Stimulated activated naive CD8-positive, alpha-beta T cell treated with anti-CD3 and anti-CD28 coated beads, Interleukin-15, amount 100 ng/mL, for 72 hours (primary cell): Measurements from ENCODE around the gene MAML2.
A peak's percentile ranks its signal among the peaks of the same experiment; 100 is the strongest.

Source experiments
- ATAC-seq: fragments of 150-1000 bp; cut with Tn5 transposase; 2 replicates; pipeline ENCODE4 v1.10.0; 2021; ENCODE audit warnings: mild to moderate bottlenecking, moderate library complexity
- DNase-seq, 2 donors: peaks; one replicate each; pipeline ENCODE4 v3.0.0; 2021 to 2022
- H3K27ac Mint-ChIP-seq, 2 donors: one replicate each; pipeline ENCODE4 v1.8.0; 2022; ENCODE audit warnings: mild to moderate bottlenecking in 2 of 2, mixed read lengths in 2 of 2, moderate library complexity in 2 of 2
- H3K27me3 Mint-ChIP-seq: one replicate; pipeline ENCODE4 v1.8.0; 2022; ENCODE audit warnings: mixed read lengths
- H3K4me1 Mint-ChIP-seq: one replicate; pipeline ENCODE4 v1.8.0; 2022; ENCODE audit warnings: mild to moderate bottlenecking, mixed read lengths
- H3K4me3 Mint-ChIP-seq, 2 donors: one replicate each; pipeline ENCODE4 v1.8.0; 2022; ENCODE audit warnings: mild to moderate bottlenecking in 2 of 2, mixed read lengths in 2 of 2, moderate library complexity in 1 of 2
- H3K9me3 Mint-ChIP-seq, 2 donors: one replicate each; pipeline ENCODE4 v1.8.0; 2022; ENCODE audit warnings: mixed read lengths in 2 of 2

MAML2 gene

DNA sequence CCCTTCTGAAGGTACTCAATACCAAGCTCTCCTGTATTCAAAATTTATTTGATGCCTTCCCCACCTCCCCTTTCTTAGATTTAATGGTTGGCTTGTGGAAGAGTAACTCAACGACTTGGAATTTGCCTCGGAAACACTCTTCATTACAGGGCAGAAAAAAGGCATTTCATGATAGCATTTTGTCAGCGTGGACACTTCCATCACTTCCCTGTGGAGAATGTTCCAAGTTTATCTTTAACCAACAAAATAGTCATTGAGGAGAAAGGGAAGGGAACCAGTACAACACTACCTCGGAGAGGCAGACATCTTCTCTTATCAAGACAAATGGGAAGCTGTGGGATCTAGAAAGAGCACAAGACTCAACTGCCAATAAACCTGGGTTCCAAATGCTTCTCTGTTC lies 241.8 kb downstream of the MAML2 start:
- ATAC-seq = no peak
- Mint-ChIP-seq H3K27ac (no peak overlapping the region), H3K4me1 (peaks cover 58% of the 10 kb centered on the region), H3K4me3 (no peak overlapping the region), H3K9me3 (peaks cover 0 to 8% of the 10 kb centered on the region in 2 donors), H3K27me3 (no peaks in the 10 kb centered on the region)
- no peak for DNase-seq

DNA sequence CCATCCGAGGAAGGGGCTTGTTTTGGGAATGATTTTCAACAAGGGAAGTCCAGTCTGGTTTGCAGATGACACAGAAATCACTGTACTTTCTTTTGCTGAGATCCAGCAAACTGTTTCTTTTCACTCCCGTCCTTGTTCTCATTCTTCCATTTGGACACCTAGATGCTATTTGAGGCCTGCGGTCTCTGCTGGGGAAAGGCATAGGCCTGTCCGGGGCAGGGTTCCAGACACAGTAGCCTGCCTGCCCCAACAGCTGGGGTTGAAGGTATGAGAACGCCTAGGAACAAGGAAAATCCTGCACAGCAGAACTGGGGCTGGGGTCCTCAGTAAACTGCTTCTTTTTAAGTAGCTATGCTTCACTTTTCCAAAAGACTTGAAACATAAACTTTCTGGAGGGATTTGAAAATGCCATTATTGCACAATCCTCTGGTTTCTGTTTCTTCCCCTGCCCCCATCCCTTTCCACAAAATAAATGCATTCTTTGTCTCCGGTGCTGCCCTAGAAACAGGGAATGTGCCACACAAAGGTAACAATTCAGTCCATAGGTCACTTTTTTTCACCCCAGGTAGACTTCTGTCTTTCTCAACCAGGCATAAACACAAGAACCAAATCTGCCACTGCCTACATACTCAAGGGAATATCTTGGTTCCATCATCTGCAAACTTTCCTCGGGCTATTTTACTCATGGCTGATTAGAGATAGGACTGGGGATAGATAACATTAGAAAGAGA lies 244.3 kb downstream of the MAML2 start:
- Mint-ChIP-seq H3K27ac (peak overlapping the region in 1 of 2 donors; percentile 12), H3K27me3 (no peaks in the 10 kb centered on the region), H3K4me3 (no peak overlapping the region), H3K4me1 (peaks cover 53% of the 10 kb centered on the region), H3K9me3 (peaks cover 0 to 3% of the 10 kb centered on the region in 2 donors)
- ATAC-seq (no peak), DNase-seq (no peak)

DNA sequence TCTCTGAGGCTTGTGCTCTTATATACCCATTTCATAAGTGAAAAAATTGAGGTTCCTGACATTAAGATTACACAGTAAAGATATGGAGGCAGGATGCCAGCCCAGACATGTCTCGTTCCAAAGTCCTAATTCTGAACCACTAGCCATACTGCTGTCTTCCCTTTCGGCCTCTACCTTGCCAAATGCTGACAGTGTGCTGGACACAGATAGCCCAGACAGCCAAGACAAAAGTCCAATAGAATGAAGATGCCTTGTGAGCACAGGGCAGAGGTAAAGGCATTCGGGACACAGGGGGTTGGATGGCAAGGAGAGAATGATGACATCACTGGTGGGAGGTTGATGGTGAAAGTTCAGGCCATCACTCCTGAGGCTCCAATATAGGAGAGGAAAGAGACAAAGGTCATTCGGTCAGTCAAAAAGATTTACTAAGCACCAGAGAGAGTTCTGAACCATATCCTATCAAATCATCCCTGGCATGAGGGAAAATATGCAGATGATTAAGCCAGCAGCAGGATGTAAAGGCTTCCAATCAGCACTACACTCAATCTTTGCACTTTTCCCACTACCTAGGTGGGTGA lies 245.1 kb downstream of the MAML2 start:
- ATAC-seq = no peak
- H3K4me1 Mint-ChIP-seq = peaks cover 51% of the 10 kb centered on the region
- peaks cover 0 to 3% of the 10 kb centered on the region in 2 donors for H3K9me3 Mint-ChIP-seq
- H3K27ac Mint-ChIP-seq = peak overlapping the region in 1 of 2 donors; percentile 20
- DNase-seq = no peak
- no peaks in the 10 kb centered on the region for H3K27me3 Mint-ChIP-seq
- no peak overlapping the region for H3K4me3 Mint-ChIP-seq

DNA sequence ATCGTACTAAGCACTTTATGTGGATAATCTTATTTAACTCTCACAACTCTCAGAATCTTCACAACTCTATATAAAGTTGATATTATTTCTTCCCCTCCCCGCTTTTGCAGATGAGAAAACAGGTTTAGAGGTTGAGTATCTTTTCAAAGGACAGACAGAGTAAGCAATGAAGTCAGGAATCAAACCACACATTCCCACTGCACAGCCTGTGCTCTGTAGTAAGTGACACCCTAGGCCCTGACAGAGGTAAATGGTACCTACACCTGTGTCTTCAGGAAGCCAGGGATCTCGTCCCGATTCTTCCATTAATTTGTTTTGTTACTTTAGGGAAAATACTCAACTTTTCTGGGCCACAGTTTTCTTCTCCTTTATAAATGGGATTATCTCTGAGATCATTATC lies 246.6 kb downstream of the MAML2 start:
- Mint-ChIP-seq H3K4me3 (no peak overlapping the region), H3K4me1 (peaks cover 67% of the 10 kb centered on the region), H3K27ac (no peak overlapping the region), H3K27me3 (no peaks in the 10 kb centered on the region), H3K9me3 (peaks cover 0 to 3% of the 10 kb centered on the region in 2 donors)
- ATAC-seq (no peak), DNase-seq (no peak)

GRCh38 chr11:96095884-96096303 lies 247.1 kb downstream of the MAML2 start:
- H3K4me1 Mint-ChIP-seq = peaks cover 70% of the 10 kb centered on the region
- no peak overlapping the region for H3K4me3 Mint-ChIP-seq
- DNase-seq (no peak), ATAC-seq (no peak)
- H3K27me3 Mint-ChIP-seq = no peaks in the 10 kb centered on the region
- peaks cover 0 to 3% of the 10 kb centered on the region in 2 donors for H3K9me3 Mint-ChIP-seq
- H3K27ac Mint-ChIP-seq = no peak overlapping the region

DNA sequence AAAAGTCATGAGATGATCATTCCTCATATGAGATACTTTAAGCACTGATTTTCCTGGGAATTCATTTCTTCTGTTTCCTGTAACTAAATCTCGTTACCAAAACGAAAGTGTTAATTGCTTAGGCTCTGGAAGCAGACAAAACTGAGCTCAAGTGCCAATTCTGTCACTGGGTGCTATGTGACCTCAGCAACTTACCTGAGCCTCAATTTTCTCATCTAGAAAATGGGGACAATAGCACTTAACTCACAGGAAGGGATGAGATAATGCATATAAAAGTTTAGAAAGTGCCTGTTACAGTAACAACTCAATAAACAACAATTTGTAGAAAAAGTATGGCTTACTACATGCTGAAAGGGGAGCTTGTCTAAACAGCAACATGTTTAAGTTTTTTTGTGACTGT lies 248.8 kb downstream of the MAML2 start:
- H3K4me1 Mint-ChIP-seq = peaks cover 68% of the 10 kb centered on the region
- no peaks in the 10 kb centered on the region for H3K27me3 Mint-ChIP-seq
- no peak overlapping the region for H3K4me3 Mint-ChIP-seq
- no peaks in the 10 kb centered on the region for H3K9me3 Mint-ChIP-seq
- DNase-seq = no peak
- H3K27ac Mint-ChIP-seq = no peak overlapping the region
- ATAC-seq = no peak

DNA sequence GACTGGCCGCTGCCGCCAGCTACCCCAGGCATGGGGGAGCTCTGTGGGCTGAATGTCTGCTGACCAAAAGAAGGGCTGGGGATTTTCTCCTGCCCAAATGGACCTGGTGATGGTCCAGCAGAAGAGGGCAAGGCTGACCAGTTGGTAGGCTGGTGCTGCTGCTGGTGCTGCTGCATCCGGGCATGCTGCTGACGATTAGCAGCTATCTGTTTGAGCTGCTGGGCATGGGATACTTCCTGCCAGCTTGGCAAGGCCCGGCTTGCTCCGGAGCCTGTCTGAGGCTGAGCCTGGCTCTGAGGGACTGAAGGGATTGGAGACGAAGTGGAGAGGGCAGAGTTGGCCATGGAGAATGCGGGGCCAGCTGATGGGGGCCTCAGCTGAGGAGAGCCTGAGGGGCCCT lies 250.5 kb downstream of the MAML2 start:
- no peak overlapping the region for H3K4me3 Mint-ChIP-seq
- H3K27ac Mint-ChIP-seq = no peak overlapping the region
- H3K4me1 Mint-ChIP-seq = peaks cover 66% of the 10 kb centered on the region
- no peaks in the 10 kb centered on the region for H3K27me3 Mint-ChIP-seq
- DNase-seq (no peak), ATAC-seq (no peak)
- H3K9me3 Mint-ChIP-seq = no peaks in the 10 kb centered on the region

DNA sequence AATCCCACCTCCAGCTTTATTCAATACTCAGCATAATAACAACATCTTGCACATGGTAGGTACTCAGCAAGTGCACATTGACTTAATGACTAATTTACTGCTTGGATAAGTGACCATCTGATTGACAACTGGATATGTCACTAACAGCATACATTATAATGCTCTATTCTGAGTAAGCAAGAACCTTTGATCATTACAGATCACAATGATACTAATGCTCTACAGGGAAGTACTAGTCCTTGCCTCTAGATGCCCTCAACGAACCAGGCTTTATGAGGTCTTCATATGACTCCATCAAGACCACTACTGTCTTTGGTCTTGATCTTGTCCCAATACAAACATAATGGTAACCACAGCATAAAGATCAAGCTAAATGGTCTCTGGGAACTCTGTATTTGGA lies 251.5 kb downstream of the MAML2 start:
- no peaks in the 10 kb centered on the region for H3K9me3 Mint-ChIP-seq
- ATAC-seq = peak; percentile 90
- no peak overlapping the region for H3K27ac Mint-ChIP-seq
- no peak for DNase-seq
- peaks cover 61% of the 10 kb centered on the region for H3K4me1 Mint-ChIP-seq
- no peaks in the 10 kb centered on the region for H3K27me3 Mint-ChIP-seq
- no peak overlapping the region for H3K4me3 Mint-ChIP-seq

DNA sequence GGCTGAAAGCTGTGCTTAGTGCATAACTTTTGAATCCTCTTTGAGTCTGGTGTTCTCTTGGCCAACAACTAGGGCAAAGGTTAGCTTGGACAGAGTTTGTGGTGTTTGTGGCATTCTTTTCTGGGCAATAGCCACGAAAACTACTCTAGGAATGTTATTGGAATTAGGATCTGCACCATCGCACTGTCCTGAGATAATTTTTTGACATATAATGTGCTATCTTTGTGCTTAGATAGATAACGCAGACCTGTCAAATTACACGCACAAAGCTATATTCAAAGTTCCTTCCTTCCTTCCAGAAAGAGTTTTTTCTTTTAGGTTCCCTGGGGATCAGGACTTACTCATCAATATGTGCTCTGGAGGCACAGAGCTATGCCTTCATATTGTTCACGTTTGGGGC lies 252.3 kb downstream of the MAML2 start:
- Mint-ChIP-seq H3K4me1 (peaks cover 54% of the 10 kb centered on the region), H3K27ac (no peak overlapping the region), H3K27me3 (no peaks in the 10 kb centered on the region), H3K4me3 (no peak overlapping the region), H3K9me3 (no peaks in the 10 kb centered on the region)
- ATAC-seq (no peak), DNase-seq (no peak)

DNA sequence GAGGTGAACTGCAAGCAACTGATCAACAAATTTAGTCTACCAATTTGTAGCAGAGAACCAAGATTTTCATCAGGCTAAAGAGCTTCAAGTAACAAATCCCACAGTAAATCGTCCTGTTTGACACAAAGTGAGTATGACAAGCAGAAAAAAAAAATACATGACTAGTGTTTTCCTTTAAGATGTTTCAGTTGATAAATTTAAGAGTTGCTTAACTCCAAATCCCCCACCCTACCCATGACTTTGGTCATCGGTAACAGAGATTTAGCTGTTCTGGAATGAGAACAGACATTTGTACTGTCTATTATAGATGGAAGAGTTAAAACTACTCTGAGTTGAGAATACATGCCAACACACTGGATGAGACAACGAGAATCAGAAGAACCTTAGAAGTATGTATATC lies 254.1 kb downstream of the MAML2 start:
- DNase-seq (no peak), ATAC-seq (no peak)
- no peaks in the 10 kb centered on the region for H3K9me3 Mint-ChIP-seq
- no peaks in the 10 kb centered on the region for H3K27me3 Mint-ChIP-seq
- H3K4me1 Mint-ChIP-seq = peaks cover 43% of the 10 kb centered on the region
- H3K27ac Mint-ChIP-seq = no peak overlapping the region
- no peak overlapping the region for H3K4me3 Mint-ChIP-seq

DNA sequence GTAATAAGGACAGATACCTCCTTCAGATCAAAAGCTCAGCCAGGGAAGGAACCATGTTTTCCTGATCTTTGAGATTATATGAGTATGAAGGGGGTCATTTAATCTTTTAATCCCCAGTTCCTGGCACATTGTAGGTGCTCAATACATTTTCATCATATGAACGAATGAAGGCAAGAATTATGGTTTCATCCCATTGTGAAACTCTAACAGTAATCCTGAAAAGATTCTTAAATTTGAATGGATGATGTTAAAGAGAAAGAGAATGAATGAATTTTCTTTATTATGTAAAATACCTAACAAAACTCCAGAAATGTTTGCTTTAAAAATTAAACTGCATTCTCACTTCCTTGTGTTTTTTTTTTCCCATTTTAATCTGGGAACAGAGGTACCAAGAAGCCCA lies 256.9 kb downstream of the MAML2 start:
- H3K9me3 Mint-ChIP-seq = no peaks in the 10 kb centered on the region
- DNase-seq = no peak
- ATAC-seq = no peak
- H3K4me1 Mint-ChIP-seq = peaks cover 25% of the 10 kb centered on the region
- no peak overlapping the region for H3K4me3 Mint-ChIP-seq
- peak overlapping the region in 1 of 2 donors; percentile 49 for H3K27ac Mint-ChIP-seq
- H3K27me3 Mint-ChIP-seq = no peaks in the 10 kb centered on the region

DNA sequence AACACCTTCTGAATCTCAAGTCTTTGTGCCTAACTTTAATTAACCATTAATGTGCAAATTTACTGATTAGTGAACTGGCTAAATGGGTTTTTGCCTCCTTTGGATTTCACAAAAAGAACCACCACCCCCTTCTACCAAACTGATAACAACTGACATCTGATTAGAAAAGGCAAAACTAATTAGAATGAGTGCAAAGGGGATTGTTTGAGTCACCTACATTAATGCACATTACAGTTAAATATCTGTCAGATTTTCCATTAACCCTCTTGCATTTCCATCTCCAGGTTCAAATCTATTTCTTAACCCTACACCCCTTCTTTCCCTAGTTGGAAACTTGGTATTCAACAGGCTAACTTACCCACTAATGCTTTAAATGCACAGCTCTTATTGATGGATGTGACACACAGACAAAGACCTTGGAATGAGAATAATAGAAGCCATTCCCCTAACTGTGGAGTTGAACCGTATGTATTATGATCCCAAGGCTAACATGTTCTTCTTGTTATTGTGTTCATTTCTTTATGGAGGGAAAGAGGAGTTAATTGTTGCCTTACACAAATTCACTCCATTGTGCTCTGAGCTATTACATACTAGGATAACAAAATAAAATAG lies 257.6 kb downstream of the MAML2 start:
- DNase-seq (no peak), ATAC-seq (peak; percentile 65)
- H3K27ac Mint-ChIP-seq = peak overlapping the region; percentile 36 to 87
- peak overlapping the region; percentile 29 to 55 for H3K4me3 Mint-ChIP-seq
- H3K4me1 Mint-ChIP-seq = peaks cover 28% of the 10 kb centered on the region
- H3K27me3 Mint-ChIP-seq = no peaks in the 10 kb centered on the region
- H3K9me3 Mint-ChIP-seq = no peaks in the 10 kb centered on the region

DNA sequence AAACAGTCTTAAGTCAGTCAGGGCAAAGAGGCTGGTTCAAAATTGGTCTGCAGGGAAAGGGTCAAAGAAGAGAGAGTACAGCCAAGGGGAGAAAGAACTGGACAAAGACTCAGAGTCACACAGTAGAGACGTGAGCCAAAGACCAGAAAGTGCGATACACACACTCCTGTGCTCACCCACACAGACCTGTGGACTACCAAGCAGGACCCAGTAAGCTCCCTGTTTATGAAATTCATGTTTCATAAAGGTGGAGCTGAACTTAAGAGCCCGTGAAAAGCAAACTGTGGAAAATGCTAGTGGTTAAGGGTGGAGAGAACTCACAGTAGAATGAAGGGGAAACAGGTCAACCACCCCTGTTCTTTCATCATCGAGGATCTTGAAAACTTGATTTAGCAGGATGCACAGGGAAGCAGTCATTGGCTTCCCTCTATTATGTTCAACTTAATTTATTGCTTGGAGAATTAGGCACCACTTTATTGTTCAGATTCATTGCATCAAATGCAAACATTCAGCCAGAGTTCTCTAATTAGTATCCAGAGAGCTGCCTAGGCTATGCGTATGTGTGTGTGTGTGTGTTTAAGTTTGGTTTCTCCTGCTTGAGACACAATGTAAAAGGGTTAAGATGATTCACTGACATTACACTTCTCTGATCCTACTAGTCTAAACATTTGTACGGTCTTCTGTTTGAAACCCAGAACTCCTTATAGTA lies 258.2 kb downstream of the MAML2 start:
- DNase-seq (no peak), ATAC-seq (peak; percentile 79)
- Mint-ChIP-seq H3K27ac (peak overlapping the region; percentile 27 to 87), H3K27me3 (no peaks in the 10 kb centered on the region), H3K4me3 (peak overlapping the region; percentile 29 to 55), H3K9me3 (no peaks in the 10 kb centered on the region), H3K4me1 (peaks cover 34% of the 10 kb centered on the region)

- Mint-ChIP-seq H3K4me1 (peaks cover 36% of the 10 kb centered on the region), H3K27me3 (no peaks in the 10 kb centered on the region), H3K9me3 (no peaks in the 10 kb centered on the region), H3K4me3 (no peak overlapping the region), H3K27ac (no peak overlapping the region)
- DNase-seq = no peak
- ATAC-seq = no peak
These were observed 260.1 kb downstream of the MAML2 start for GRCh38 chr11:96082936-96083335.

DNA sequence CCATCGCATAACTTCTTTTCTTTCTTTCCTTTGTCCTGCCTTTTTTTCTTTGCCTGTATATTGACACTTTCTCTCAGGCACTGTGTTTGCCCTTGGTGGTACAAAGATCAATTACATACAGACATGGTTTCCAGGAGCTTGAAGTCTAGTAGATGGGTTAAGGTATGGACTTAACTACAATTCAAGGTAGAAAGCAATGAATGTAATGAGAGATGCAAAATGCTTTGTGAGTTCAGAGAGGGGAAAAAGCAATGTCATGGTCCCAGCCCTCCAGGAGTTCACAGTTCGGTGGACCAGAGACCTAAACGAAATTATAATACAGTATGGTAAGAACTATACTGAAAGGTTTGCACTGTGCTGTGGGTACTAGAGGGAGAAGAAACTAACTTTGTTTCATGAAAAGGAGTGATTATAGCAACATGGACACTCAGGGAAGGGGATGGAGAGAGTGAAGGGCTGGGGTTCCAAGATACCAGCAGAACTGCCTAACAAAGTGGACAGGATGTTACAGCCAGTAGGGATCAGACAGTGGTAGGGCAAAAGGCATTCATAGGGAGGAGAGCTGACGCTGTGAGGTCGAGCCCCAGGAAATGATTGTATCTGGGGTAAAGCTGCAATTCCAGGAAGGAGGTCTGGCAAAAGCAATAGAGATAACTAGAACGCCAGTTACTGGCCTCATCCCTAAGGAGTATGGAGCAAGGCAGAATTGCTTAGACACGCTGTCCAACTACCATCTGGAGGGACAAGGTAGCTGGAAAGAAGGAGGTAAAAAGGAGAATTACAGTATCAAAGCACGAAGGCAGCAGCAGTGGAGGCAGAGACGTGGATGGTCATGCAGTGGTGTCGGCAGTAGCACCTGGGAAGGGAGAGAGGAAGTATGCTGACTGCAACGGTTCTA lies 260.7 kb downstream of the MAML2 start:
- H3K4me3 Mint-ChIP-seq = no peak overlapping the region
- no peaks in the 10 kb centered on the region for H3K27me3 Mint-ChIP-seq
- H3K4me1 Mint-ChIP-seq = peaks cover 36% of the 10 kb centered on the region
- DNase-seq (no peak), ATAC-seq (no peak)
- no peak overlapping the region for H3K27ac Mint-ChIP-seq
- no peaks in the 10 kb centered on the region for H3K9me3 Mint-ChIP-seq
